ENCODE data around the gene LGR4.
"Not testable (repeated sequence)": the region's sequence is repeated elsewhere in the genome, so short reads cannot be mapped to it uniquely, and the experiment has no call there.

LGR4 gene

GRCh38 chr11:27331981-27332380, 140.6 kb downstream of the LGR4 start:
- no peak for DNase-seq

GRCh38 chr11:27330633-27331270, 141.8 kb downstream of the LGR4 start:
- no peak for DNase-seq

GRCh38 chr11:27329867-27330632, 142.5 kb downstream of the LGR4 start:
- no peak for DNase-seq

- DNase-seq, result no peak
These were observed 144.0 kb downstream of the LGR4 start for GRCh38 chr11:27328614-27329013.

GRCh38 chr11:27327064-27327463, 145.5 kb downstream of the LGR4 start:
- DNase-seq, result not testable (repeated sequence)

- DNase-seq, result not testable (repeated sequence)
These were observed 150.4 kb downstream of the LGR4 start for GRCh38 chr11:27322196-27322595.

- not testable (repeated sequence) for DNase-seq
These were observed 151.2 kb downstream of the LGR4 start for GRCh38 chr11:27321340-27321739.

GRCh38 chr11:27319072-27319471, 153.5 kb downstream of the LGR4 start:
- no peak for DNase-seq

GRCh38 chr11:27317751-27318150, 154.8 kb downstream of the LGR4 start:
- DNase-seq, result no peak

All from cortex of kidney (tissue), 1 donor.